K562 (cell line): ENCODE measurements around the gene LSR. TPM values are rescaled to one million over a fixed set of nuclear protein-coding genes. Genes with fewer than 3 reads are reported as not detected.

Experiments used
- AFF1 ChIP-seq, 2 experiments: fragments of 450-650 bp; IDR thresholded peaks; 2 replicates each; pipeline ENCODE4 v1.6.1; 2018; ENCODE audit warnings: mild to moderate bottlenecking in 2 of 2, low read depth in 1 of 2; ENCODE audit not compliant: partially characterized antibody in 2 of 2
- CREB1 ChIP-seq, 2 experiments: sonication (generic) in 1 of 2; formaldehyde crosslinking in 1 of 2; IDR thresholded peaks; 2 replicates each; pipeline versions ENCODE4 v1.6.1 to v1.8.0; 2012 to 2022; ENCODE audit warnings: inconsistent platforms in 1 of 2, mild to moderate bottlenecking in 1 of 2, missing genetic modification reagents in 1 of 2, moderate library complexity in 1 of 2
- ELF4 ChIP-seq: fragments of 450-650 bp; formaldehyde crosslinking; IDR thresholded peaks from 2 replicates; pipeline ENCODE4 v1.4.0; 2022; ENCODE audit warnings: missing genetic modification characterization
- GTF2E2 ChIP-seq: fragments of 200-800 bp; sonication (Bioruptor generic); IDR thresholded peaks from 2 replicates; pipeline ENCODE4 v1.6.1; 2016; ENCODE audit warnings: missing genetic modification characterization, missing compliant biosample characterization
- HCFC1 ChIP-seq: IDR thresholded peaks from 2 replicates; pipeline ENCODE4 v1.6.1; 2012; ENCODE audit warnings: low read depth, low read length, improper control_type of control experiment
- HNRNPK ChIP-seq: fragments of 200-400 bp; formaldehyde crosslinking; IDR thresholded peaks from one replicate; pipeline ENCODE4 v1.6.1; 2018; ENCODE audit warnings: mild to moderate bottlenecking, low read depth, low read length; ENCODE audit not compliant: poor library complexity, severe bottlenecking
- NR2F6 ChIP-seq: fragments of 450-650 bp; formaldehyde crosslinking; IDR thresholded peaks from 2 replicates; pipeline ENCODE4 v1.4.0; 2020; ENCODE audit warnings: mild to moderate bottlenecking
- PYGO2 ChIP-seq: fragments of 450-650 bp; IDR thresholded peaks from 2 replicates; pipeline ENCODE4 v1.6.1; 2016; ENCODE audit warnings: mild to moderate bottlenecking, missing genetic modification characterization, moderate library complexity, missing compliant biosample characterization
- TRIM25 ChIP-seq: fragments of 450-650 bp; IDR thresholded peaks from 2 replicates; pipeline ENCODE4 v1.7.0; 2016; ENCODE audit warnings: borderline replicate concordance
- ZNF316 ChIP-seq: fragments of 450-650 bp; IDR thresholded peaks from 2 replicates; pipeline ENCODE4 v1.6.1; 2016
- ZNF318 ChIP-seq, 2 experiments: fragments of 450-650 bp; IDR thresholded peaks; 2 replicates each; pipeline ENCODE4 v1.6.1; 2016; ENCODE audit warnings: mild to moderate bottlenecking in 2 of 2, borderline replicate concordance in 1 of 2, low read depth in 1 of 2, moderate library complexity in 1 of 2
- ZNF717 ChIP-seq: fragments of 250-450 bp; sonication (Bioruptor Pico); IDR thresholded peaks from 2 replicates; pipeline ENCODE4 v1.5.0; 2021
- polyA plus RNA-seq, 8 experiments: library from polyadenylated mRNA; depleted of rRNA in 4 of 8; stranded (reverse) in 5 of 8; unstranded in 3 of 8; fragments of >200 nt; fragmentation: Nextera tagmentation in 2 of 8; fragmentation: Illumina TruSeq in 1 of 8; extraction: Ambion mirVana in 2 of 8; extraction: Trizol in 1 of 8; gene quantifications; 2 replicates each; pipeline versions ENCODE4 v1.2.1 to v1.2.3, GENCODE V29; 2011 to 2014; ENCODE audit warnings: inconsistent platforms in 1 of 8, missing spikeins in 1 of 8
- total RNA-seq, 7 experiments: library from RNA; depleted of rRNA in 6 of 7; stranded (reverse); fragments of >200 nt in 6 of 7; fragmentation: Illumina TruSeq in 2 of 7; extraction: Trizol in 2 of 7; gene quantifications; 2 replicates each; pipeline versions ENCODE4 v1.2.1 to v1.2.3, GENCODE V29; 2011 to 2021; ENCODE audit warnings: low replicate concordance in 1 of 7

Gene LSR
- total and polyA plus RNA-seq, 9 of the 15 experiments (the other 6 are each of a cell fraction or from before 2014, with no cell fraction given) = 0.44 to 87.9 (median 28.0) TPM

GRCh38 chr19:35220315-35220921, 28.4 kb upstream of the LSR start (continued):
- no peak for TF ChIP-seq ZNF318 (IDR thresholded peaks at IDR 0.05; ENCODE audit: borderline replicate concordance in 1 of 2, low read depth in 1 of 2)
- TF ChIP-seq ELF4 (CRISPR knock-in tag) = no peak
- TF ChIP-seq CREB1 (IDR thresholded peaks at IDR 0.05) = peak; percentile 71; the same call in 1 of the 2 replicates
- TF ChIP-seq CREB1 (CRISPR knock-in tag; IDR thresholded peaks at IDR 0.05) = no peak
- TF ChIP-seq GTF2E2 (tag) = no peak; the same call in 1 of the 2 replicates
- no peak for TF ChIP-seq ZNF316
- no peak for TF ChIP-seq NR2F6 (CRISPR knock-in tag)
- TF ChIP-seq ZNF717 (CRISPR knock-in tag) = no peak
- TF ChIP-seq HCFC1 = no peak; the same call in 1 of the 2 replicates
- no peak; the same call in none of the 2 replicates for TF ChIP-seq PYGO2 (tag)
- peak; percentile 74 to 85 for TF ChIP-seq AFF1 (IDR thresholded peaks at IDR 0.05; ENCODE audit: low read depth in 1 of 2, partially characterized antibody in 2 of 2)
- no peak for TF ChIP-seq HNRNPK
- no peak for TF ChIP-seq TRIM25
